SK-N-MC (cell line): ENCODE results near the gene PDLIM4.
A peak's percentile ranks its signal among the peaks of the same experiment; 100 is the strongest.

ENCODE experiments used
- DNase-seq: peaks from one replicate; pipeline ENCODE4 v3.0.0-alpha.2; 2011; ENCODE audit warnings: low read depth, low spot score
- H3K27ac ChIP-seq: fragments of 200-600 bp; sonication (generic); 2 replicates; pipeline ENCODE4 v1.5.1; 2016; ENCODE audit warnings: mixed run types
- H3K36me3 ChIP-seq: fragments of 200-600 bp; sonication (generic); 2 replicates; pipeline ENCODE4 v1.6.1; 2017; ENCODE audit warnings: antibody characterized with exemption, low read length, mixed read lengths; ENCODE audit not compliant: insufficient read depth
- H3K4me3 ChIP-seq: fragments of 200-600 bp; sonication (generic); 2 replicates; pipeline ENCODE4 v1.5.1; 2016
- H3K9ac ChIP-seq: fragments of 200-600 bp; sonication (generic); 2 replicates; pipeline ENCODE4 v1.8.0; 2017; ENCODE audit warnings: mixed run types, mixed read lengths; ENCODE audit not compliant: insufficient read length
- H3K9me3 ChIP-seq: fragments of 200-600 bp; sonication (generic); 2 replicates; pipeline ENCODE4 v1.6.1; 2017; ENCODE audit warnings: low read depth, mild to moderate bottlenecking, antibody characterized with exemption, low read length, moderate library complexity, mixed read lengths
- EZH2 ChIP-seq: fragments of 200-600 bp; sonication (generic); IDR thresholded peaks from one replicate; pipeline ENCODE4 v1.6.1; 2017; ENCODE audit warnings: antibody characterized with exemption
- FOXP2 ChIP-seq: optimal IDR thresholded peaks from 2 replicates; pipeline ENCODE3; 2011; ENCODE audit warnings: mild to moderate bottlenecking, moderate library complexity; ENCODE audit not compliant: insufficient read depth; ENCODE audit errors: extremely low read length, control extremely low read depth
- POLR2AphosphoS5 ChIP-seq: IDR thresholded peaks from 2 replicates; pipeline ENCODE4 v1.6.1; 2012; ENCODE audit warnings: mild to moderate bottlenecking, low read depth, low read length, borderline replicate concordance

Gene PDLIM4

GRCh38 chr5:132254321-132254977 is 3.0 kb upstream of the PDLIM4 start:
- Histone ChIP-seq H3K36me3 (no peaks in the 10 kb centered on the region), H3K9me3 (no peaks in the 10 kb centered on the region), H3K27ac (no peak overlapping the region), H3K4me3 (no peak overlapping the region), H3K9ac (no peak overlapping the region)
- TF ChIP-seq EZH2 (no peak), FOXP2 (no peak), POLR2AphosphoS5 (no peak)
- no peak for DNase-seq

- TF ChIP-seq FOXP2: no peak
- no peak for TF ChIP-seq EZH2
- no peak for TF ChIP-seq POLR2AphosphoS5
- Histone ChIP-seq H3K9ac (no peak overlapping the region), H3K4me3 (no peak overlapping the region)
These were observed 1.3 kb upstream of the PDLIM4 start for GRCh38 chr5:132256086-132256782.

GRCh38 chr5:132256783-132257130 is 739 bp upstream of the PDLIM4 start:
- DNase-seq: no peak
- no peak for TF ChIP-seq FOXP2
- no peak for TF ChIP-seq EZH2
- no peak for TF ChIP-seq POLR2AphosphoS5
- Histone ChIP-seq H3K9ac (no peak overlapping the region), H3K4me3 (no peak overlapping the region), H3K36me3 (no peaks in the 10 kb centered on the region), H3K9me3 (no peaks in the 10 kb centered on the region), H3K27ac (no peak overlapping the region)

More at GRCh38 chr5:132256086-132256782, 1.3 kb upstream of the PDLIM4 start:
- Histone ChIP-seq H3K27ac (no peak overlapping the region), H3K36me3 (no peaks in the 10 kb centered on the region), H3K9me3 (no peaks in the 10 kb centered on the region)
- no peak for DNase-seq

- Histone ChIP-seq H3K4me3 (peak overlapping the region; percentile 82), H3K9ac (peak overlapping the region; percentile 77), H3K36me3 (no peaks in the 10 kb centered on the region), H3K9me3 (no peaks in the 10 kb centered on the region), H3K27ac (no peak overlapping the region)
- TF ChIP-seq EZH2 (no peak), POLR2AphosphoS5 (no peak), FOXP2 (no peak)
- DNase-seq: no peak
These were observed 889 bp downstream of the PDLIM4 start for GRCh38 chr5:132258102-132259068.

- H3K27ac ChIP-seq: peak overlapping the region; percentile 42; the same call in 1 of the 2 replicates
- TF ChIP-seq EZH2 (no peak), POLR2AphosphoS5 (no peak), FOXP2 (peak; percentile 43)
These were observed 1.8 kb downstream of the PDLIM4 start for GRCh38 chr5:132259069-132259851.

DNA sequence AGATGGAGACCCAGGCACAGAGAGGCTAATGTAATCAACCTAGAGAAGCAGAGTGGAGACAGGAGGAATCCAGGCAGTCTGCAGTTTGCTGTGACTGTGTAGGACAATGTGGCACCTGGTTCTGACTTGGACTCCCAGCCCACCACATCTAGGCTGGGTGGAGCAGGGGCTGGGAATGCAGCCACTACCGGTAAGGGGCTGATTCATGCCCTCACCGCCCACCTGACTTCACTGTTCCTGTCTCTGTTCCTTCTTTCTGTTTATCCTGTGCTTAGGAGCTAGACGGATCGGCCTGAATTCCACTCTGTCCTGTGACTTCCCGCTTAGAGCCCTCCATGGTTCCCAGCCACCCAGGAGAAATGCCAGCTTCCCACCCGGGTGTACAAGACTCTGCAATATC is 2.6 kb downstream of the PDLIM4 start:
- Histone ChIP-seq H3K36me3 (no peaks in the 10 kb centered on the region), H3K9me3 (no peaks in the 10 kb centered on the region), H3K9ac (no peak overlapping the region), H3K4me3 (no peak overlapping the region), H3K27ac (no peak overlapping the region)
- TF ChIP-seq FOXP2: no peak
- no peak for TF ChIP-seq EZH2
- no peak for TF ChIP-seq POLR2AphosphoS5
- no peak for DNase-seq

More at GRCh38 chr5:132259069-132259851, 1.8 kb downstream of the PDLIM4 start:
- Histone ChIP-seq H3K4me3 (peak overlapping the region; percentile 82), H3K9me3 (no peaks in the 10 kb centered on the region), H3K9ac (peak overlapping the region; percentile 77), H3K36me3 (no peaks in the 10 kb centered on the region)
- DNase-seq: no peak

GRCh38 chr5:132260714-132261551 is 3.4 kb downstream of the PDLIM4 start:
- no peak for DNase-seq
- TF ChIP-seq FOXP2 (no peak), POLR2AphosphoS5 (no peak), EZH2 (no peak)

More at GRCh38 chr5:132260714-132261551, 3.4 kb downstream of the PDLIM4 start:
- no peaks in the 10 kb centered on the region for H3K36me3 ChIP-seq
- H3K9ac ChIP-seq: no peak overlapping the region
- H3K9me3 ChIP-seq: no peaks in the 10 kb centered on the region
- no peak overlapping the region for H3K4me3 ChIP-seq
- no peak overlapping the region for H3K27ac ChIP-seq
